ENCODE results near the gene WHRN.

WHRN gene

GRCh38 chr9:114359801-114360200 lies 145.5 kb downstream of the WHRN start:
- H3K4me3 ChIP-seq (ENCODE audit: low read length), result no peak overlapping the region
- no peak for TF ChIP-seq CTCF (conservative IDR thresholded peaks at IDR 0.05; ENCODE audit: low read length)
- DNase-seq (ENCODE audit: low read depth), result no peak

GRCh38 chr9:114357911-114358328 lies 147.4 kb downstream of the WHRN start:
- no peak overlapping the region for H3K4me3 ChIP-seq (ENCODE audit: low read length)
- TF ChIP-seq CTCF (conservative IDR thresholded peaks at IDR 0.05; ENCODE audit: low read length), result no peak
- DNase-seq (ENCODE audit: low read depth), result no peak

- TF ChIP-seq CTCF (conservative IDR thresholded peaks at IDR 0.05; ENCODE audit: low read length), result no peak
- no peak for DNase-seq (ENCODE audit: low read depth)
- H3K4me3 ChIP-seq (ENCODE audit: low read length), result no peak overlapping the region
These were observed 147.9 kb downstream of the WHRN start for GRCh38 chr9:114357360-114357759.

DNA sequence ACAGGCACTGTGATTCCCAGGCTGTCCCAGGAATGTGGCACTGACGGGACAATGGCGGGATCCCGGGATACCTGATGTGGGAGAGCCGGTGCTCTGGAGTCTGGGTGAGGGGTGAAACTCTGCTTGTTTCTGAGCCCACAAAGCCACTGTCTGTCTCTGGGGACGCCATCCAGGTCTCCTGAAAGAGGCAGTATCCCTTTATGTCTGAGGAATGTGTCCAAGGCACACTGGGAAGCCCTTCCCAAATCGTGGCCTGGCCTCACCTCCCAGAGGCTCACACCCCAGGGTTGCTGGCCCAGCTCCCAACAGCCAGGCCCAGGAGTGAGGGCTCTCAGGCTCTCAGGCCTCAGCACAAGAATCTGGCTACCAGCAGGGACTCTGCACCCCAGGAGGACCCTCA lies 148.5 kb downstream of the WHRN start:
- DNase-seq (ENCODE audit: low read depth), result no peak
- no peak overlapping the region for H3K4me3 ChIP-seq (ENCODE audit: low read length)
- TF ChIP-seq CTCF (conservative IDR thresholded peaks at IDR 0.05; ENCODE audit: low read length), result no peak

DNA sequence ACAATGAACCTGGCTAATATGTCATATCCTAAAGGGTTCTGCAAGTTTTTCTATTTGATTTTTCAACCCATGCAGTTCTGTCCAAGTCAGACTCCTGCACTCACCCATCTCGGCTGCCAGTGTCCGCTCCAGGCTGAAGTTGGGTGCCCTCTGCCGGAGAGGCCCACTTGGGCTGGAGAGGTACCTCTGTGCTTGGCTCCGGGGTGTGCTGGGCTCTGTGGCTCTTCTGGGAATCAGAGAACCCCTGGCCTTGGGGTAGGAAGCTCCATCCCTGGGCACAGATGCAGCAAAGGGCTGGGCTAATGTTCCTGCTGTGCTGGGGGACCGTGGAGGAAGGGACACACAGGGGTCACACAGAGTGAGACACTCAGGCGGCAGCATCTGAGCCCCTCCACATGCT lies 149.5 kb downstream of the WHRN start:
- no peak for DNase-seq (ENCODE audit: low read depth)
- H3K4me3 ChIP-seq (ENCODE audit: low read length), result no peak overlapping the region
- TF ChIP-seq CTCF (conservative IDR thresholded peaks at IDR 0.05; ENCODE audit: low read length), result no peak
